HG02763 (cell line): Measurements from ENCODE around the gene BMAL2.

ENCODE experiments used
- ATAC-seq: cut with Tn5 transposase; IDR thresholded peaks from one replicate; pipeline ENCODE4 v1.9.1; 2021; ENCODE audit warnings: mild to moderate bottlenecking, moderate library complexity; ENCODE audit not compliant: unreplicated experiment

Gene BMAL2

GRCh38 chr12:27332714-27333402, at the start of gene BMAL2:
Gene BMAL2 (plus strand): TSS chr12:27332836. CDS start chr12:27333073, 237 bp downstream.
- peak; percentile 41 for ATAC-seq

- ATAC-seq: no peak
Measured at GRCh38 chr12:27284021-27284420, 48.6 kb upstream of the BMAL2 start.

GRCh38 chr12:27284751-27285150, 47.9 kb upstream of the BMAL2 start:
- peak; percentile 61 for ATAC-seq

GRCh38 chr12:27285403-27285802, 47.2 kb upstream of the BMAL2 start:
- ATAC-seq: no peak

GRCh38 chr12:27289414-27289813, 43.2 kb upstream of the BMAL2 start:
- ATAC-seq: no peak

GRCh38 chr12:27290501-27291168, 42.0 kb upstream of the BMAL2 start:
- no peak for ATAC-seq

GRCh38 chr12:27291862-27292261, 40.8 kb upstream of the BMAL2 start:
- no peak for ATAC-seq

GRCh38 chr12:27292718-27293117, 39.9 kb upstream of the BMAL2 start:
- no peak for ATAC-seq

GRCh38 chr12:27293463-27293862, 39.2 kb upstream of the BMAL2 start:
- no peak for ATAC-seq

GRCh38 chr12:27296674-27297073, 36.0 kb upstream of the BMAL2 start:
- ATAC-seq: no peak

- ATAC-seq: no peak
Measured at GRCh38 chr12:27297566-27297965, 35.1 kb upstream of the BMAL2 start.

- no peak for ATAC-seq
Measured at GRCh38 chr12:27299102-27299501, 33.5 kb upstream of the BMAL2 start.

- no peak for ATAC-seq
Measured at GRCh38 chr12:27300226-27300625, 32.4 kb upstream of the BMAL2 start.

GRCh38 chr12:27303139-27304111, 29.2 kb upstream of the BMAL2 start:
- ATAC-seq: no peak

GRCh38 chr12:27304856-27305255, 27.8 kb upstream of the BMAL2 start:
- no peak for ATAC-seq

- ATAC-seq: no peak
Measured at GRCh38 chr12:27305673-27306456, 26.8 kb upstream of the BMAL2 start.

- ATAC-seq: no peak
Measured at GRCh38 chr12:27309293-27309994, 23.2 kb upstream of the BMAL2 start.

GRCh38 chr12:27309995-27310315, 22.7 kb upstream of the BMAL2 start:
- no peak for ATAC-seq

GRCh38 chr12:27316947-27317346, 15.7 kb upstream of the BMAL2 start:
- ATAC-seq: no peak

GRCh38 chr12:27319409-27319808, 13.2 kb upstream of the BMAL2 start:
- ATAC-seq: no peak
